Measurements from ENCODE around the gene CASP5.
A peak's percentile ranks its signal among the peaks of the same experiment; 100 is the strongest.

The CASP5 gene

GRCh38 chr11:104967534-104968354 is 55.2 kb downstream of the CASP5 start:
- DNase-seq (ENCODE audit: low spot score), result peak; percentile 21

GRCh38 chr11:104965735-104966134 is 57.2 kb downstream of the CASP5 start:
- no peak for DNase-seq (ENCODE audit: low spot score)

- DNase-seq (ENCODE audit: low spot score), result no peak
These were observed 58.7 kb downstream of the CASP5 start for GRCh38 chr11:104964247-104964646.

- DNase-seq (ENCODE audit: low spot score), result no peak
These were observed 60.1 kb downstream of the CASP5 start for GRCh38 chr11:104962852-104963251.

- no peak for DNase-seq (ENCODE audit: low spot score)
These were observed 65.7 kb downstream of the CASP5 start for GRCh38 chr11:104957280-104957679.

- peak; percentile 34 for DNase-seq (ENCODE audit: low spot score)
These were observed 66.4 kb downstream of the CASP5 start for GRCh38 chr11:104956528-104956927.

GRCh38 chr11:104946907-104947306 is 76.1 kb downstream of the CASP5 start:
- DNase-seq (ENCODE audit: low spot score), result peak; percentile 83
